WTC11 (cell line): ENCODE data around the gene CUEDC1. TPM values are rescaled to one million over a fixed set of nuclear protein-coding genes. Genes with fewer than 3 reads are reported as not detected.
A peak's percentile ranks its signal among the peaks of the same experiment; 100 is the strongest.

Source experiments
- ETV6 ChIP-seq: sonication (generic); formaldehyde crosslinking; IDR thresholded peaks from 2 replicates; pipeline ENCODE4 v1.8.1; 2022; ENCODE audit warnings: mild to moderate bottlenecking, missing genetic modification reagents
- GABPB1 ChIP-seq: sonication (generic); formaldehyde crosslinking; IDR thresholded peaks from 2 replicates; pipeline ENCODE4 v1.8.1; 2023; ENCODE audit warnings: mild to moderate bottlenecking, missing genetic modification reagents
- JUN ChIP-seq: sonication (generic); formaldehyde crosslinking; IDR thresholded peaks from 2 replicates; pipeline ENCODE4 v1.8.0; 2023; ENCODE audit warnings: mild to moderate bottlenecking, missing genetic modification reagents
- NR1H2 ChIP-seq: sonication (generic); formaldehyde crosslinking; IDR thresholded peaks from 2 replicates; pipeline ENCODE4 v1.9.0; 2021; ENCODE audit warnings: mild to moderate bottlenecking, moderate library complexity, missing genetic modification reagents
- NR3C1 ChIP-seq: sonication (generic); formaldehyde crosslinking; conservative IDR thresholded peaks from 2 replicates; pipeline ENCODE4 v1.8.1; 2023; ENCODE audit warnings: low read depth, mild to moderate bottlenecking, missing genetic modification reagents
- PRRX2 ChIP-seq: fragments of 250-450 bp; sonication (Bioruptor Pico); IDR thresholded peaks from 2 replicates; pipeline ENCODE4 v1.8.0; 2021; ENCODE audit warnings: mild to moderate bottlenecking
- RELA ChIP-seq: sonication (generic); formaldehyde crosslinking; IDR thresholded peaks from 2 replicates; pipeline ENCODE4 v1.8.1; 2022; ENCODE audit warnings: missing genetic modification reagents, mild to moderate bottlenecking, borderline replicate concordance
- ZNF138 ChIP-seq: sonication (generic); formaldehyde crosslinking; conservative IDR thresholded peaks from 2 replicates; pipeline ENCODE4 v1.8.1; 2022; ENCODE audit warnings: mild to moderate bottlenecking, moderate library complexity, missing genetic modification reagents
- ZNF219 ChIP-seq: sonication (generic); formaldehyde crosslinking; IDR thresholded peaks from 2 replicates; pipeline ENCODE4 v1.8.0; 2023; ENCODE audit warnings: missing genetic modification reagents, mild to moderate bottlenecking, borderline replicate concordance
- ZNF416 ChIP-seq: fragments of 250-450 bp; sonication (Bioruptor Pico); IDR thresholded peaks from 2 replicates; pipeline ENCODE4 v1.9.0; 2021; ENCODE audit warnings: mild to moderate bottlenecking, inconsistent platforms
- total RNA-seq: library from RNA; stranded (reverse); gene quantifications from 3 replicates; pipeline ENCODE4 v1.2.3, GENCODE V29; 2021
- TF ChIP-seq, protein P1 (sequence below): sonication (generic); formaldehyde crosslinking; IDR thresholded peaks from 2 replicates; pipeline ENCODE4 v1.8.0; 2022; ENCODE audit warnings: mild to moderate bottlenecking, missing genetic modification reagents
- TF ChIP-seq, protein P2 (sequence below): sonication (generic); formaldehyde crosslinking; IDR thresholded peaks from 2 replicates; pipeline ENCODE4 v1.8.0; 2022; ENCODE audit warnings: missing genetic modification reagents
- TF ChIP-seq, protein P3 (sequence below): sonication (generic); formaldehyde crosslinking; IDR thresholded peaks from 2 replicates; pipeline ENCODE4 v1.8.1; 2023; ENCODE audit warnings: mild to moderate bottlenecking, missing genetic modification reagents
- TF ChIP-seq, protein P4 (sequence below): fragments of 250-450 bp; sonication (Bioruptor Pico); IDR thresholded peaks from 2 replicates; pipeline ENCODE4 v1.8.0; 2021; ENCODE audit warnings: mild to moderate bottlenecking
- TF ChIP-seq, protein P5 (sequence below): fragments of 250-450 bp; sonication (Bioruptor Pico); conservative IDR thresholded peaks from 2 replicates; pipeline ENCODE4 v1.9.0; 2021; ENCODE audit warnings: mild to moderate bottlenecking
- TF ChIP-seq, protein P6 (sequence below): sonication (generic); formaldehyde crosslinking; IDR thresholded peaks from 2 replicates; pipeline ENCODE4 v1.8.1; 2022; ENCODE audit warnings: low read depth, mild to moderate bottlenecking, moderate library complexity, missing genetic modification reagents, borderline replicate concordance
- TF ChIP-seq, protein P7 (sequence below): sonication (generic); formaldehyde crosslinking; IDR thresholded peaks from 2 replicates; pipeline ENCODE4 v1.8.1; 2022; ENCODE audit warnings: mild to moderate bottlenecking, moderate library complexity, missing genetic modification reagents

The CUEDC1 gene
- total RNA-seq, 1 experiment from 2014 or later, result 12.2 TPM

DNA sequence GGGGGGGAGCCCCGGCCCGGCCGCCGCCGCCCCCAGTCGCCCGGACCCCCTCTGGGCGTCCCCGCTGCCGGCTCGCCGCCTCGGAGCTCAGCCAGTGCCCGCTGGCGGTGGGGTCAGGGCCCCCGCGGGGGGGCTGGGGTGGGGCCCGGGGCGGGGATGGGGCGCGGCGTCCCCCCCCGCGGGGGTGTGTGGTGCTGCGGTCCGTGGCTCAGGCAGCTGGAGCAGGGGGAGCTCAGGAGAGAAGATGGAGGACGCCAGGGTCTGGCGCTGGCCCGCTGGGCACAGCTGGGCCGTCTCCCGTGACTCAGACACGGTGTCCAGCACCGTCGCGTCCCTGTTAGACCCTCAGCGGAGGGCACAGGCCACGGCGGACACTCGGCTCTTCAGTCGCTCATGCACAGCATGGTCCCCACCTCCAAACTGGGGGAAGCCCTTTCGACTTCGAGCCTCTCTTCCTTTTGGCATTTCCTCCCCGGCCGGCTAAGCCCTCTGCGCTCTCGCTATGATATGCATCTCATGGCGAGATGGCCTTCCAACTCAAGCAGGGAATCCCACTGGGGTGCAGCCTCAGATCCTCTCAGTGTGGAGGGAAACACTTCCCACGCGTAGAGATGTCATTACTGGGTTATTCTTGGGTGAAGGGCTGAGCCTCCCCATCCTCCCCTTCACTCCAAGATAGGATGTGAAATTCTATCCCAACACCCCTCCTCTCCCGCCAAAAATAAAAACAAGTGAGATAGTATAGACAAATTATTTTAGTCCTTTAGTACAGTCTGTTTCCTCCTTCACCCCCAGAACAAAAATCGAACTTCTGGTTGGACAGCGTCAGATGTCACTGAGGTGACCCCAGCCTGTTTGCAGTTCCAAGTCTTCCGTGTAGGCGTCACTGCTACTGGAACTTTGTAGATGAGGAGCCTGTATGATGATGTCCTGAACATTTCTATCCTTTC is 33.4 kb upstream of the CUEDC1 start (continued):
- TF ChIP-seq, protein P1, sequence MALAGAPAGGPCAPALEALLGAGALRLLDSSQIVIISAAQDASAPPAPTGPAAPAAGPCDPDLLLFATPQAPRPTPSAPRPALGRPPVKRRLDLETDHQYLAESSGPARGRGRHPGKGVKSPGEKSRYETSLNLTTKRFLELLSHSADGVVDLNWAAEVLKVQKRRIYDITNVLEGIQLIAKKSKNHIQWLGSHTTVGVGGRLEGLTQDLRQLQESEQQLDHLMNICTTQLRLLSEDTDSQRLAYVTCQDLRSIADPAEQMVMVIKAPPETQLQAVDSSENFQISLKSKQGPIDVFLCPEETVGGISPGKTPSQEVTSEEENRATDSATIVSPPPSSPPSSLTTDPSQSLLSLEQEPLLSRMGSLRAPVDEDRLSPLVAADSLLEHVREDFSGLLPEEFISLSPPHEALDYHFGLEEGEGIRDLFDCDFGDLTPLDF, result 0 out of 2 replicates have a peak, but pooled peaks have one; percentile 26
- TF ChIP-seq, protein P2, sequence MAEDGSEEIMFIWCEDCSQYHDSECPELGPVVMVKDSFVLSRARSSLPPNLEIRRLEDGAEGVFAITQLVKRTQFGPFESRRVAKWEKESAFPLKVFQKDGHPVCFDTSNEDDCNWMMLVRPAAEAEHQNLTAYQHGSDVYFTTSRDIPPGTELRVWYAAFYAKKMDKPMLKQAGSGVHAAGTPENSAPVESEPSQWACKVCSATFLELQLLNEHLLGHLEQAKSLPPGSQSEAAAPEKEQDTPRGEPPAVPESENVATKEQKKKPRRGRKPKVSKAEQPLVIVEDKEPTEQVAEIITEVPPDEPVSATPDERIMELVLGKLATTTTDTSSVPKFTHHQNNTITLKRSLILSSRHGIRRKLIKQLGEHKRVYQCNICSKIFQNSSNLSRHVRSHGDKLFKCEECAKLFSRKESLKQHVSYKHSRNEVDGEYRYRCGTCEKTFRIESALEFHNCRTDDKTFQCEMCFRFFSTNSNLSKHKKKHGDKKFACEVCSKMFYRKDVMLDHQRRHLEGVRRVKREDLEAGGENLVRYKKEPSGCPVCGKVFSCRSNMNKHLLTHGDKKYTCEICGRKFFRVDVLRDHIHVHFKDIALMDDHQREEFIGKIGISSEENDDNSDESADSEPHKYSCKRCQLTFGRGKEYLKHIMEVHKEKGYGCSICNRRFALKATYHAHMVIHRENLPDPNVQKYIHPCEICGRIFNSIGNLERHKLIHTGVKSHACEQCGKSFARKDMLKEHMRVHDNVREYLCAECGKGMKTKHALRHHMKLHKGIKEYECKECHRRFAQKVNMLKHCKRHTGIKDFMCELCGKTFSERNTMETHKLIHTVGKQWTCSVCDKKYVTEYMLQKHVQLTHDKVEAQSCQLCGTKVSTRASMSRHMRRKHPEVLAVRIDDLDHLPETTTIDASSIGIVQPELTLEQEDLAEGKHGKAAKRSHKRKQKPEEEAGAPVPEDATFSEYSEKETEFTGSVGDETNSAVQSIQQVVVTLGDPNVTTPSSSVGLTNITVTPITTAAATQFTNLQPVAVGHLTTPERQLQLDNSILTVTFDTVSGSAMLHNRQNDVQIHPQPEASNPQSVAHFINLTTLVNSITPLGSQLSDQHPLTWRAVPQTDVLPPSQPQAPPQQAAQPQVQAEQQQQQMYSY, result no peak
- TF ChIP-seq, protein P3, sequence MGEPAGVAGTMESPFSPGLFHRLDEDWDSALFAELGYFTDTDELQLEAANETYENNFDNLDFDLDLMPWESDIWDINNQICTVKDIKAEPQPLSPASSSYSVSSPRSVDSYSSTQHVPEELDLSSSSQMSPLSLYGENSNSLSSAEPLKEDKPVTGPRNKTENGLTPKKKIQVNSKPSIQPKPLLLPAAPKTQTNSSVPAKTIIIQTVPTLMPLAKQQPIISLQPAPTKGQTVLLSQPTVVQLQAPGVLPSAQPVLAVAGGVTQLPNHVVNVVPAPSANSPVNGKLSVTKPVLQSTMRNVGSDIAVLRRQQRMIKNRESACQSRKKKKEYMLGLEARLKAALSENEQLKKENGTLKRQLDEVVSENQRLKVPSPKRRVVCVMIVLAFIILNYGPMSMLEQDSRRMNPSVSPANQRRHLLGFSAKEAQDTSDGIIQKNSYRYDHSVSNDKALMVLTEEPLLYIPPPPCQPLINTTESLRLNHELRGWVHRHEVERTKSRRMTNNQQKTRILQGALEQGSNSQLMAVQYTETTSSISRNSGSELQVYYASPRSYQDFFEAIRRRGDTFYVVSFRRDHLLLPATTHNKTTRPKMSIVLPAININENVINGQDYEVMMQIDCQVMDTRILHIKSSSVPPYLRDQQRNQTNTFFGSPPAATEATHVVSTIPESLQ, result no peak
- TF ChIP-seq NR3C1 (CRISPR knock-in tag), result 0 out of 2 replicates have a peak, but pooled peaks have one; percentile 27
- TF ChIP-seq GABPB1, result peak; percentile 52
- TF ChIP-seq ZNF219 (CRISPR knock-in tag), result peak; percentile 56; the same call in 1 of the 2 replicates
- no peak for TF ChIP-seq NR1H2 (CRISPR knock-in tag)
- TF ChIP-seq, protein P4, sequence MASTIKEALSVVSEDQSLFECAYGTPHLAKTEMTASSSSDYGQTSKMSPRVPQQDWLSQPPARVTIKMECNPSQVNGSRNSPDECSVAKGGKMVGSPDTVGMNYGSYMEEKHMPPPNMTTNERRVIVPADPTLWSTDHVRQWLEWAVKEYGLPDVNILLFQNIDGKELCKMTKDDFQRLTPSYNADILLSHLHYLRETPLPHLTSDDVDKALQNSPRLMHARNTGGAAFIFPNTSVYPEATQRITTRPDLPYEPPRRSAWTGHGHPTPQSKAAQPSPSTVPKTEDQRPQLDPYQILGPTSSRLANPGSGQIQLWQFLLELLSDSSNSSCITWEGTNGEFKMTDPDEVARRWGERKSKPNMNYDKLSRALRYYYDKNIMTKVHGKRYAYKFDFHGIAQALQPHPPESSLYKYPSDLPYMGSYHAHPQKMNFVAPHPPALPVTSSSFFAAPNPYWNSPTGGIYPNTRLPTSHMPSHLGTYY, result peak; percentile 98
- no peak for TF ChIP-seq RELA (CRISPR knock-in tag)
- TF ChIP-seq, protein P5, sequence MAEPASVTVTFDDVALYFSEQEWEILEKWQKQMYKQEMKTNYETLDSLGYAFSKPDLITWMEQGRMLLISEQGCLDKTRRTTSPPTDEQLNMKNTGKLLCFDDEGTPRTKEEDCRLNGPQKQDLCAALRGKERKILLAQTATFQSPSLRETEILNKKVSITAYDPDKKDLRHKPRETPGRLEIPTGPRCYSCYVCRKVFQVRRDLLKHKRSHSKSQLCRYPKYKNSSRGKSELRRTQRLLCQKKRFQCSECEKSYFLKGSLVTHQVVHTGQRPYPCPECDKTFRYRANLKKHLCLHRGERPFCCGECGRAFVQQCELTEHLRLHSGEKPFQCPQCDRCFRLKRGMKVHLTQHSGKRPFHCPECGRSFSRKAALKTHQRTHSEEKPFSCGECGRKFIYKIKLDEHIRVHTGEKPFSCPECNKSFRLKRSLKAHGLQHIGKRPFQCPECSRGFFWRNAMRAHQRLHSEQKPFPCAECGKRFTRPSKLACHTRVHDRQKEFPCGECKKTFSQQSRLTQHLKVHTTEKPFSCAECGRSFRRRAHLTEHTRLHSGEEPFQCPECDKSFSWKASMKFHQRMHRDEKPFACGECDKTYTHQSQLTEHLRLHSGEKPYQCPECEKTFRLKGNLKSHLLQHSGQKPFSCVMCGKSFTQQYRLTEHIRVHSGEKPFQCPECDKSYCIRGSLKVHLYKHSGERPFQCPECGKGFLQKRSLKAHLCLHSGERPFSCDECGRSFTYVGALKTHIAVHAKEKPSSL, result peak; percentile 93
- TF ChIP-seq PRRX2 (CRISPR knock-in tag), result peak; percentile 95
- TF ChIP-seq ZNF138 (CRISPR knock-in tag), result no peak
- TF ChIP-seq JUN (CRISPR knock-in tag), result peak; percentile 53; the same call in 1 of the 2 replicates
- TF ChIP-seq ETV6 (CRISPR knock-in tag), result no peak
- TF ChIP-seq ZNF416, result peak; percentile 99
- TF ChIP-seq, protein P6, sequence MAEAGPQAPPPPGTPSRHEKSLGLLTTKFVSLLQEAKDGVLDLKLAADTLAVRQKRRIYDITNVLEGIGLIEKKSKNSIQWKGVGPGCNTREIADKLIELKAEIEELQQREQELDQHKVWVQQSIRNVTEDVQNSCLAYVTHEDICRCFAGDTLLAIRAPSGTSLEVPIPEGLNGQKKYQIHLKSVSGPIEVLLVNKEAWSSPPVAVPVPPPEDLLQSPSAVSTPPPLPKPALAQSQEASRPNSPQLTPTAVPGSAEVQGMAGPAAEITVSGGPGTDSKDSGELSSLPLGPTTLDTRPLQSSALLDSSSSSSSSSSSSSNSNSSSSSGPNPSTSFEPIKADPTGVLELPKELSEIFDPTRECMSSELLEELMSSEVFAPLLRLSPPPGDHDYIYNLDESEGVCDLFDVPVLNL (CRISPR knock-in tag), result no peak
- TF ChIP-seq, protein P7, sequence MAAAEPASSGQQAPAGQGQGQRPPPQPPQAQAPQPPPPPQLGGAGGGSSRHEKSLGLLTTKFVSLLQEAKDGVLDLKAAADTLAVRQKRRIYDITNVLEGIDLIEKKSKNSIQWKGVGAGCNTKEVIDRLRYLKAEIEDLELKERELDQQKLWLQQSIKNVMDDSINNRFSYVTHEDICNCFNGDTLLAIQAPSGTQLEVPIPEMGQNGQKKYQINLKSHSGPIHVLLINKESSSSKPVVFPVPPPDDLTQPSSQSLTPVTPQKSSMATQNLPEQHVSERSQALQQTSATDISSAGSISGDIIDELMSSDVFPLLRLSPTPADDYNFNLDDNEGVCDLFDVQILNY, result 0 out of 2 replicates have a peak, but pooled peaks have one; percentile 26
- TF ChIP-seq, all 79 proteins: peak for 24
